Measurements from ENCODE around the gene PSMB7. TPM values are rescaled to one million over a fixed set of nuclear protein-coding genes. Genes with fewer than 3 reads are reported as not detected.
A peak's percentile ranks its signal among the peaks of the same experiment; 100 is the strongest.

PSMB7 gene
- total and polyA plus RNA-seq, 2 of the 4 experiments (the other 2 are of a cell fraction): 340 to 430 TPM

DNA sequence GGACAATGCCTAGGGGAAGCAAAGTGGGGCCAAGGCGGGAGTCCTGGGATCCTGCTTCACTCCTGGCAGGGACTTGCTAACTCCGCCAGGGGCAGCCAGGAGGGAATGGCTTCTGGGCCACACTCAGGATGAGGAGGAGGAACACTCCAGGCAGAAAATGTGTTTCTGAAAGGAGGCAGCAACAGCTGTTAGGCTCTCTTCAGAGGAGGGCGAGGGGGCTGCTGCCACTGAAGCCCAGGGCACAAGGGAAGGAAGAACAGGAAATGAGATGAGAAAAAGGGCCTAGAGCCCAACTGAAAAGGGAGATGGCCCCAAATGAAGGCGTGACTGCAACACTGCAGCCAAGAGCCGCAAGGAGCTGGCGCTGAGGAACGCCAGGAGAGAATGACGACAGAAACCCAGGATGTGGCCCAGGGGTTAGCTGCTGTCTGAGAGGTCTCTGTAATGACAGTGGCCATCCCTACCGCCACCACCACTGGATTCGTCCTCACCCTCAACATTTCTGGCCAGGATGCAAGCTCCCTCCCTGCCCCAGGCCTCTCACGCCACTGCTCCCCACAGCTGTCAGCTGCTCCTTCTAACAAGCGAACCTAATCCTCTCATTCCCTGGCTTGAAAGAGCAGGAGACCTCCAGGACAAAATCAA is 15.8 kb downstream of the PSMB7 start:
- Histone ChIP-seq H3K4me2 (ENCODE audit: low read depth, low read length) (peak overlapping the region; percentile 41), H2BK15ac (ENCODE audit: low read depth, low read length) (no peak overlapping the region), H3K4me1 (ENCODE audit: control insufficient read depth, insufficient read depth, low read length) (peaks cover 27% of the 10 kb centered on the region), H3K18ac (ENCODE audit: low read depth, low read length) (peak overlapping the region; percentile 10), H2BK5ac (ENCODE audit: low read depth, low read length, poor library complexity, severe bottlenecking) (peak overlapping the region; percentile 33), H3K79me1 (ENCODE audit: low read depth in 1 of 2, low read length in 2 of 2) (peaks cover 31 to 87% of the 10 kb centered on the region in 2 experiments), H3K36me3 (ENCODE audit: control insufficient read depth, insufficient read depth, low read length) (peaks cover 23% of the 10 kb centered on the region), H2BK120ac (ENCODE audit: low read depth, low read length) (peak overlapping the region; percentile 61), H3K23ac (ENCODE audit: low read depth, low read length) (peak overlapping the region; percentile 77), H2BK20ac (ENCODE audit: low read depth, low read length) (0 out of 2 replicates have a peak overlapping the region, but pooled peaks have one; percentile 22), H4K20me1 (ENCODE audit: insufficient read depth, low read length) (peaks cover 44% of the 10 kb centered on the region), H3K4ac (ENCODE audit: low read depth, low read length) (peak overlapping the region; percentile 79), H3K14ac (replicated peaks; ENCODE audit: low read depth, low read length) (peak overlapping the region; percentile 38; the same call in 1 of the 2 replicates), H3K4me3 (ENCODE audit: insufficient read depth, low read depth, low read length) (no peak overlapping the region), H3K27me3 (ENCODE audit: control insufficient read depth, insufficient read depth, low read length) (no peaks in the 10 kb centered on the region), H2AK9ac (replicated peaks; ENCODE audit: low read depth, low read length, poor library complexity) (peak overlapping the region; percentile 2), H2AK5ac (ENCODE audit: low read depth, low read length) (peak overlapping the region; percentile 85; the same call in 1 of the 2 replicates), H3K9me1 (ENCODE audit: insufficient read depth, low read length) (0 out of 2 replicates have a peak, but pooled peaks cover 3% of the 10 kb centered on the region), H3K9ac (ENCODE audit: low read depth, low read length) (peak overlapping the region; percentile 35; the same call in 1 of the 2 replicates), H3K56ac (ENCODE audit: extremely low read depth, insufficient read depth, low read length) (peak overlapping the region; percentile 32; the same call in 1 of the 2 replicates), H3K27ac (ENCODE audit: insufficient read depth, low read length) (peak overlapping the region; percentile 68), H4K8ac (ENCODE audit: low read depth in 2 of 2, low read length in 2 of 2) (peak overlapping the region; percentile 39 to 51; a peak in 2 of 4 replicates), H4K91ac (ENCODE audit: insufficient read depth, low read depth, low read length) (no peak overlapping the region; the same call in 1 of the 2 replicates), H4K5ac (ENCODE audit: low read depth, low read length) (no peak overlapping the region; the same call in 1 of the 2 replicates), H3K9me3 (ENCODE audit: control insufficient read depth, insufficient read depth, low read length) (no peaks in the 10 kb centered on the region), H2AFZ (replicated peaks; ENCODE audit: low read length, poor library complexity) (peak overlapping the region; percentile 38)
- in situ Hi-C loops (cut with MboI; ENCODE audit: low sequenced_read_pairs): no loop called here
- intact Hi-C loops (cut with micrococcal nuclease): no loop called here
- WGBS, 2 experiments (ENCODE audit: extremely low coverage in 2 of 2, insufficient read length in 1 of 2): 8% methylated on average over 4 of the region's 12 CpGs; no CpG with 5 or more reads in 1 of the 2 experiments
- ATAC-seq (ENCODE audit: low read depth) (peak; percentile 61), DNase-seq (peak; percentile 67)
- CTCF ChIA-PET: interaction anchor here (0.6 to 1.5 kb wide), 6 partner anchors 11 to 120 kb away, joined by 3 to 6 read pairs (median 4); no protein-coding TSS in a partner anchor
- dilution Hi-C loops (cut with HindIII; ENCODE audit: low sequenced_read_pairs, unreplicated experiment): no loop called here
- POLR2A ChIA-PET (ENCODE audit: unreplicated experiment): no interaction called here
- BruUV-seq (replicated peaks): no TSS peak
- TF ChIP-seq, protein P1, sequence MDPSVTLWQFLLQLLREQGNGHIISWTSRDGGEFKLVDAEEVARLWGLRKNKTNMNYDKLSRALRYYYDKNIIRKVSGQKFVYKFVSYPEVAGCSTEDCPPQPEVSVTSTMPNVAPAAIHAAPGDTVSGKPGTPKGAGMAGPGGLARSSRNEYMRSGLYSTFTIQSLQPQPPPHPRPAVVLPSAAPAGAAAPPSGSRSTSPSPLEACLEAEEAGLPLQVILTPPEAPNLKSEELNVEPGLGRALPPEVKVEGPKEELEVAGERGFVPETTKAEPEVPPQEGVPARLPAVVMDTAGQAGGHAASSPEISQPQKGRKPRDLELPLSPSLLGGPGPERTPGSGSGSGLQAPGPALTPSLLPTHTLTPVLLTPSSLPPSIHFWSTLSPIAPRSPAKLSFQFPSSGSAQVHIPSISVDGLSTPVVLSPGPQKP (IDR thresholded peaks at IDR 0.05; ENCODE audit: borderline replicate concordance, low read depth, low read length): no peak
- no peak for TF ChIP-seq RFX5 (IDR thresholded peaks at IDR 0.05; ENCODE audit: low read depth, low read length)
- TF ChIP-seq RCOR1 (IDR thresholded peaks at IDR 0.05; ENCODE audit: insufficient replicate concordance, low read length): no peak
- no peak for TF ChIP-seq SMC3 (IDR thresholded peaks at IDR 0.05; ENCODE audit: low read depth, low read length)
- TF ChIP-seq CEBPB (IDR thresholded peaks at IDR 0.05; ENCODE audit: low read depth, low read length): no peak
- no peak for TF ChIP-seq NFE2L2 (IDR thresholded peaks at IDR 0.05; ENCODE audit: low read depth, low read length)
- no peak for TF ChIP-seq FOS (IDR thresholded peaks at IDR 0.05; ENCODE audit: low read depth, low read length)
- TF ChIP-seq, protein P2, sequence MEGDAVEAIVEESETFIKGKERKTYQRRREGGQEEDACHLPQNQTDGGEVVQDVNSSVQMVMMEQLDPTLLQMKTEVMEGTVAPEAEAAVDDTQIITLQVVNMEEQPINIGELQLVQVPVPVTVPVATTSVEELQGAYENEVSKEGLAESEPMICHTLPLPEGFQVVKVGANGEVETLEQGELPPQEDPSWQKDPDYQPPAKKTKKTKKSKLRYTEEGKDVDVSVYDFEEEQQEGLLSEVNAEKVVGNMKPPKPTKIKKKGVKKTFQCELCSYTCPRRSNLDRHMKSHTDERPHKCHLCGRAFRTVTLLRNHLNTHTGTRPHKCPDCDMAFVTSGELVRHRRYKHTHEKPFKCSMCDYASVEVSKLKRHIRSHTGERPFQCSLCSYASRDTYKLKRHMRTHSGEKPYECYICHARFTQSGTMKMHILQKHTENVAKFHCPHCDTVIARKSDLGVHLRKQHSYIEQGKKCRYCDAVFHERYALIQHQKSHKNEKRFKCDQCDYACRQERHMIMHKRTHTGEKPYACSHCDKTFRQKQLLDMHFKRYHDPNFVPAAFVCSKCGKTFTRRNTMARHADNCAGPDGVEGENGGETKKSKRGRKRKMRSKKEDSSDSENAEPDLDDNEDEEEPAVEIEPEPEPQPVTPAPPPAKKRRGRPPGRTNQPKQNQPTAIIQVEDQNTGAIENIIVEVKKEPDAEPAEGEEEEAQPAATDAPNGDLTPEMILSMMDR (conservative IDR thresholded peaks at IDR 0.05; ENCODE audit: low read depth, low read length): 0 out of 2 replicates have a peak, but pooled peaks have one; percentile 4
- TF ChIP-seq MAZ (IDR thresholded peaks at IDR 0.05; ENCODE audit: borderline replicate concordance, low read depth, low read length): 0 out of 2 replicates have a peak, but pooled peaks have one; percentile 13
- TF ChIP-seq, protein P3, sequence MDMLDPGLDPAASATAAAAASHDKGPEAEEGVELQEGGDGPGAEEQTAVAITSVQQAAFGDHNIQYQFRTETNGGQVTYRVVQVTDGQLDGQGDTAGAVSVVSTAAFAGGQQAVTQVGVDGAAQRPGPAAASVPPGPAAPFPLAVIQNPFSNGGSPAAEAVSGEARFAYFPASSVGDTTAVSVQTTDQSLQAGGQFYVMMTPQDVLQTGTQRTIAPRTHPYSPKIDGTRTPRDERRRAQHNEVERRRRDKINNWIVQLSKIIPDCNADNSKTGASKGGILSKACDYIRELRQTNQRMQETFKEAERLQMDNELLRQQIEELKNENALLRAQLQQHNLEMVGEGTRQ (IDR thresholded peaks at IDR 0.05; ENCODE audit: low read depth, low read length): no peak
- TF ChIP-seq MXI1 (IDR thresholded peaks at IDR 0.05; ENCODE audit: borderline replicate concordance, low read depth, low read length): no peak
- TF ChIP-seq BHLHE40 (IDR thresholded peaks at IDR 0.05; ENCODE audit: low read depth, low read length): no peak
- no peak for TF ChIP-seq CHD1 (IDR thresholded peaks at IDR 0.05; ENCODE audit: low read depth, low read length)
